Mesenteric fat pad (tissue), 1 donor: Measurements from ENCODE around the gene HOXB3. TPM values are rescaled to one million over a fixed set of nuclear protein-coding genes. Genes with fewer than 3 reads are reported as not detected.

Source experiments
- DNase-seq: peaks from one replicate; pipeline ENCODE4 v3.0.0-alpha.2; 2020; ENCODE audit warnings: low spot score
- total RNA-seq: library from RNA; stranded (reverse); fragmentation: NEBNext Ultra II Directional; extraction: Animal tissue kit (Norgen Biotek cat#: 25700); gene quantifications from one replicate; pipeline ENCODE4 v1.2.1, GENCODE V29; 2021
- donor health status: DM: yes; HTN: yes; CAD: no.

The HOXB3 gene
- total RNA-seq, 1 donor from 2014 or later = 12.6 TPM

- no peak for DNase-seq
Observed at GRCh38 chr17:48600244-48601098, 10.4 kb upstream of the HOXB3 start.

- DNase-seq = no peak
Observed at GRCh38 chr17:48599354-48599753, 9.3 kb upstream of the HOXB3 start.

- DNase-seq = no peak
Observed at GRCh38 chr17:48598736-48599135, 8.7 kb upstream of the HOXB3 start.

GRCh38 chr17:48597778-48598631, 8.0 kb upstream of the HOXB3 start:
- peak; percentile 90 for DNase-seq

- DNase-seq = no peak
Observed at GRCh38 chr17:48597528-48597777, 7.4 kb upstream of the HOXB3 start.

- DNase-seq = no peak
Observed at GRCh38 chr17:48596735-48597527, 6.9 kb upstream of the HOXB3 start.

- no peak for DNase-seq
Observed at GRCh38 chr17:48596000-48596734, 6.1 kb upstream of the HOXB3 start.

GRCh38 chr17:48595278-48595999, 5.4 kb upstream of the HOXB3 start:
- DNase-seq = no peak

- no peak for DNase-seq
Observed at GRCh38 chr17:48594538-48595277, 4.7 kb upstream of the HOXB3 start.

- DNase-seq = no peak
Observed at GRCh38 chr17:48593840-48594537, 3.9 kb upstream of the HOXB3 start.

GRCh38 chr17:48593126-48593829, 3.2 kb upstream of the HOXB3 start, which contains the start of gene HOXB5:
TSS of gene HOXB5 (minus strand) at chr17:48593779. CDS start at chr17:48593682, 97 bp downstream.
- DNase-seq = no peak

GRCh38 chr17:48592577-48592976, 2.5 kb upstream of the HOXB3 start:
- no peak for DNase-seq

GRCh38 chr17:48592057-48592514, 2.0 kb upstream of the HOXB3 start:
- DNase-seq = no peak

GRCh38 chr17:48591255-48592056, 1.4 kb upstream of the HOXB3 start:
- no peak for DNase-seq

- no peak for DNase-seq
Observed at GRCh38 chr17:48590607-48591161, 643 bp upstream of the HOXB3 start.

GRCh38 chr17:48589060-48589830, 796 bp downstream of the HOXB3 start:
- DNase-seq = no peak
